ENCODE results near the gene ATP11C.

- no peak for TF ChIP-seq CTCF (IDR thresholded peaks at IDR 0.05; ENCODE audit: borderline replicate concordance, extremely low read depth, low read length, poor library complexity, severe bottlenecking)
- no peak for TF ChIP-seq EZH2 (IDR thresholded peaks at IDR 0.05; ENCODE audit: borderline replicate concordance, low read depth, low read length, severe bottlenecking)
These were observed 3.4 kb upstream of the ATP11C start for GRCh38 chrX:139936259-139936658.

All from DND-41 (cell line).